ENCODE data around the gene NXN. TPM values are rescaled to one million over a fixed set of nuclear protein-coding genes. Genes with fewer than 3 reads are reported as not detected.
"Not testable (repeated sequence)": the region's sequence is repeated elsewhere in the genome, so short reads cannot be mapped to it uniquely, and the experiment has no call there.

Gene NXN
- polyA plus RNA-seq, 4 donors, result 33.3 to 42.1 (median 38.8) TPM

- not testable (repeated sequence) for DNase-seq (ENCODE audit: low read depth in 4 of 4, low spot score in 3 of 4)
Observed at GRCh38 chr17:789931-790873, 189.4 kb downstream of the NXN start.

- DNase-seq (ENCODE audit: low read depth in 4 of 4, low spot score in 3 of 4), result no peak
Observed at GRCh38 chr17:789160-789840, 190.3 kb downstream of the NXN start.

GRCh38 chr17:788551-788950, 191.0 kb downstream of the NXN start:
- DNase-seq (ENCODE audit: low read depth in 4 of 4, low spot score in 3 of 4), result no peak

GRCh38 chr17:787641-788221, 191.8 kb downstream of the NXN start:
- DNase-seq (ENCODE audit: low read depth in 4 of 4, low spot score in 3 of 4), result no peak

- not testable (repeated sequence) for DNase-seq (ENCODE audit: low read depth in 4 of 4, low spot score in 3 of 4)
Observed at GRCh38 chr17:785901-786300, 193.7 kb downstream of the NXN start.

- DNase-seq (ENCODE audit: low read depth in 4 of 4, low spot score in 3 of 4), result no peak
Observed at GRCh38 chr17:784143-784542, 195.4 kb downstream of the NXN start.

GRCh38 chr17:781805-782731, 197.5 kb downstream of the NXN start, which contains the start of the genes GLOD4 and MRM3:
Gene GLOD4, minus strand, starts transcription at chr17:782280. Its CDS starts 25 bp downstream, at chr17:782255.
Gene MRM3, plus strand, starts transcription at chr17:782353. Its CDS starts 26 bp downstream, at chr17:782379.
- DNase-seq (ENCODE audit: low read depth in 4 of 4, low spot score in 3 of 4), result peak; percentile 81 to 94 (median 84)

GRCh38 chr17:778096-778495, 201.5 kb downstream of the NXN start:
- no peak for DNase-seq (ENCODE audit: low read depth in 4 of 4, low spot score in 3 of 4)

GRCh38 chr17:774313-774584, 205.3 kb downstream of the NXN start:
- no peak for DNase-seq (ENCODE audit: low read depth in 4 of 4, low spot score in 3 of 4)

- no peak for DNase-seq (ENCODE audit: low read depth in 4 of 4, low spot score in 3 of 4)
Observed at GRCh38 chr17:773467-774312, 205.9 kb downstream of the NXN start.

GRCh38 chr17:773016-773415, 206.6 kb downstream of the NXN start:
- no peak for DNase-seq (ENCODE audit: low read depth in 4 of 4, low spot score in 3 of 4)

GRCh38 chr17:767076-767475, 212.5 kb downstream of the NXN start:
- DNase-seq (ENCODE audit: low read depth in 4 of 4, low spot score in 3 of 4), result no peak

- DNase-seq (ENCODE audit: low read depth in 4 of 4, low spot score in 3 of 4), result no peak
Observed at GRCh38 chr17:760371-760770, 219.2 kb downstream of the NXN start.

- DNase-seq (ENCODE audit: low read depth in 4 of 4, low spot score in 3 of 4), result no peak
Observed at GRCh38 chr17:759964-760363, 219.6 kb downstream of the NXN start.

GRCh38 chr17:756010-756567, 223.5 kb downstream of the NXN start:
- not testable (repeated sequence) for DNase-seq (ENCODE audit: low read depth in 4 of 4, low spot score in 3 of 4)

GRCh38 chr17:755319-755961, 224.1 kb downstream of the NXN start:
- not testable (repeated sequence) for DNase-seq (ENCODE audit: low read depth in 4 of 4, low spot score in 3 of 4)

GRCh38 chr17:753418-753817, 226.2 kb downstream of the NXN start:
- DNase-seq (ENCODE audit: low read depth in 4 of 4, low spot score in 3 of 4), result no peak

GRCh38 chr17:752620-753219, 226.9 kb downstream of the NXN start:
- DNase-seq (ENCODE audit: low read depth in 4 of 4, low spot score in 3 of 4), result peak in 3 of 4 donors; percentile 27 to 44 (median 42)
